Keratinocyte (primary cell): ENCODE data around the gene FBLN1. TPM values are rescaled to one million over a fixed set of nuclear protein-coding genes. Genes with fewer than 3 reads are reported as not detected.

Experiments
- DNase-seq: peaks from one replicate; pipeline ENCODE4 v3.0.0-alpha.2; 2011; ENCODE audit warnings: low read depth, missing footprints, low spot score
- FAIRE-seq: peaks from 2 replicates; lab custom pipeline; 2011; peaks lifted over from hg19 to GRCh38; lab: Jason Lieb, UNC
- H2AFZ ChIP-seq: 2 replicates; pipeline ENCODE4 v1.6.0; 2012; ENCODE audit warnings: low read length, control low read depth, inconsistent platforms; ENCODE audit not compliant: control insufficient read depth
- H3K27ac ChIP-seq: 2 replicates; pipeline ENCODE4 v1.5.1; 2011; ENCODE audit warnings: low read length; ENCODE audit not compliant: control insufficient read depth, insufficient read depth
- H3K27me3 ChIP-seq: 3 replicates; pipeline ENCODE4 v1.6.0; 2011; ENCODE audit warnings: low read length; ENCODE audit not compliant: control insufficient read depth, insufficient read depth; ENCODE audit errors: extremely low read depth
- H3K36me3 ChIP-seq, 2 experiments: 2 replicates in 1 of 2; 3 replicates in 1 of 2; pipeline ENCODE4 v1.5.1; 2011; ENCODE audit warnings: low read length in 2 of 2, mild to moderate bottlenecking in 1 of 2; ENCODE audit not compliant: control insufficient read depth in 2 of 2, insufficient read depth in 2 of 2; ENCODE audit errors: extremely low read depth in 1 of 2
- H3K4me1 ChIP-seq: 3 replicates; pipeline ENCODE4 v1.5.1; 2011; ENCODE audit warnings: low read length; ENCODE audit not compliant: control insufficient read depth, insufficient read depth; ENCODE audit errors: extremely low read depth
- H3K4me2 ChIP-seq: 3 replicates; pipeline ENCODE4 v1.6.0; 2011; ENCODE audit warnings: low read depth, low read length; ENCODE audit not compliant: control insufficient read depth, insufficient read depth; ENCODE audit errors: extremely low read depth
- H3K4me3 ChIP-seq, 3 experiments: fragments of 200-600 bp in 1 of 3; sonication (generic) in 1 of 3; 2 replicates in 2 of 3; 3 replicates in 1 of 3; pipeline ENCODE4 v1.5.1; 2011 to 2016; ENCODE audit warnings: low read length in 3 of 3, mild to moderate bottlenecking in 3 of 3, control low read depth in 2 of 3, inconsistent platforms in 1 of 3, low read depth in 1 of 3, mixed read lengths in 1 of 3, mixed run types in 1 of 3, moderate library complexity in 1 of 3; ENCODE audit not compliant: control insufficient read depth in 2 of 3, insufficient read depth in 2 of 3; ENCODE audit errors: extremely low read depth in 1 of 3
- H3K79me2 ChIP-seq: 2 replicates; pipeline ENCODE4 v1.6.0; 2012; ENCODE audit warnings: low read length; ENCODE audit not compliant: control insufficient read depth, insufficient read depth
- H3K9ac ChIP-seq: 3 replicates; pipeline ENCODE4 v1.6.0; 2011; ENCODE audit warnings: low read length; ENCODE audit not compliant: control insufficient read depth, insufficient read depth; ENCODE audit errors: extremely low read depth
- H3K9me1 ChIP-seq: 3 replicates; pipeline ENCODE4 v1.6.0; 2011; ENCODE audit warnings: low read length; ENCODE audit not compliant: control insufficient read depth, insufficient read depth; ENCODE audit errors: extremely low read depth
- H3K9me3 ChIP-seq: 2 replicates; pipeline ENCODE4 v1.5.1; 2012; ENCODE audit warnings: low read depth, low read length; ENCODE audit not compliant: control insufficient read depth
- H4K20me1 ChIP-seq: 3 replicates; pipeline ENCODE4 v1.6.0; 2011; ENCODE audit warnings: low read length; ENCODE audit not compliant: control insufficient read depth, insufficient read depth; ENCODE audit errors: extremely low read depth
- EZH2 ChIP-seq: IDR thresholded peaks from one replicate; pipeline ENCODE4 v1.6.1; 2012; ENCODE audit warnings: inconsistent platforms, mild to moderate bottlenecking, low read length, moderate library complexity
- dilution Hi-C: fragments of 300-500 bp; cut with MboI; formaldehyde crosslinking; loops from one replicate; pipeline ENCODE4 v1.7.0; 2020; ENCODE audit warnings: low sequenced_read_pairs; ENCODE audit not compliant: extremely low pct_ligation_motif_present
- polyA plus RNA-seq, 5 experiments: library from polyadenylated mRNA; depleted of rRNA in 3 of 5; stranded (reverse) in 3 of 5; stranded (forward) in 1 of 5; unstranded in 1 of 5; fragments of >200 nt; gene quantifications; 1 replicate in 1 of 5; 2 replicates in 3 of 5; 3 replicates in 1 of 5; pipeline versions ENCODE4 v1.2.1 to v1.2.3, GENCODE V29; 2011 to 2012; ENCODE audit warnings: missing spikeins in 2 of 5, low read depth in 1 of 5, low replicate concordance in 1 of 5
- TF ChIP-seq, protein P1 (sequence below), 3 experiments: IDR thresholded peaks in 1 of 3; conservative IDR thresholded peaks in 1 of 3; optimal IDR thresholded peaks in 1 of 3; 2 replicates in 2 of 3; 3 replicates in 1 of 3; pipeline versions ENCODE3 to v1.5.1; 2011; ENCODE audit warnings: low read length in 3 of 3, mild to moderate bottlenecking in 3 of 3, moderate library complexity in 2 of 3, control low read depth in 1 of 3, inconsistent platforms in 1 of 3; ENCODE audit not compliant: insufficient read depth in 2 of 3; ENCODE audit errors: extremely low read depth in 1 of 3

Gene FBLN1
- polyA plus RNA-seq, 1 donor (not counting 4 experiments of a cell fraction or from before 2014, with no cell fraction given) = 13.7 TPM

DNA sequence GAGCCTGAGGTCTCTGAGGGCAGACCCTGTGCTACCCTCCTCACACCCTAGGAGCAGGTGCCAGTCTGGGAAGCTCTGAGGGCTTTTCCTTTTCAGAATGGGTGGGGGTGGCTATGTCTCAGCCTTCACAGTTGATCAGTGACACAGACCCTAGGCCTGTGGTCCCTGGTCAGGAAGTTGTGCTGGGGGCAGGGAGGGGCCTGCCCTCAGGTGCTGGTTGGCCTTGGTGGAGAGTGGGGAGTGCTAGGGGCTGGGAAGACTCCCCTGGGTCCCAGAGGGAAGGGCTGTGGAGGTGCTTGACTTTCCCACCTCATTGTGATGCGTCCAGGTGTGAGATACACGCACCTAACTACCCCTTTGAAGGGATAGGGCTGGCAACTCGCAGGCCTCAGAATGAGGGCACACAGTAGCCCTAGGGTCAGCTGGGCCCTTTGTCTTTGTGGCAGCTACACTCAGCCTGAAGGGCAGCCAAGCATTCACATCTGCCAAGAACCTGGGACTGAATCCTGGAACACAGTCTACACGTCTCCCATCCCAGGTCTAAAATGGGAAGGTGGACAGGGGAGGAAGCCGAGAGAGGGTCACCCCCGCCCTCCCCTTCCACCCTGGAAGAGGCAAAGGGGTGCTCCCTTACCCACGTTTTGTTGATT lies 137.7 kb downstream of the FBLN1 start:
- Histone ChIP-seq H3K27me3 (no peaks in the 10 kb centered on the region), H2AFZ (no peak overlapping the region), H4K20me1 (no peaks in the 10 kb centered on the region), H3K9ac (no peak overlapping the region), H3K9me1 (no peaks in the 10 kb centered on the region), H3K4me1 (peaks cover 34% of the 10 kb centered on the region), H3K4me3 (no peak overlapping the region), H3K27ac (no peak overlapping the region), H3K9me3 (no peaks in the 10 kb centered on the region), H3K4me2 (no peak overlapping the region), H3K79me2 (no peaks in the 10 kb centered on the region), H3K36me3 (no peaks in the 10 kb centered on the region)
- DNase-seq = no peak
- dilution Hi-C loops = no loop called here
- no peak for FAIRE-seq
- TF ChIP-seq, protein P1, sequence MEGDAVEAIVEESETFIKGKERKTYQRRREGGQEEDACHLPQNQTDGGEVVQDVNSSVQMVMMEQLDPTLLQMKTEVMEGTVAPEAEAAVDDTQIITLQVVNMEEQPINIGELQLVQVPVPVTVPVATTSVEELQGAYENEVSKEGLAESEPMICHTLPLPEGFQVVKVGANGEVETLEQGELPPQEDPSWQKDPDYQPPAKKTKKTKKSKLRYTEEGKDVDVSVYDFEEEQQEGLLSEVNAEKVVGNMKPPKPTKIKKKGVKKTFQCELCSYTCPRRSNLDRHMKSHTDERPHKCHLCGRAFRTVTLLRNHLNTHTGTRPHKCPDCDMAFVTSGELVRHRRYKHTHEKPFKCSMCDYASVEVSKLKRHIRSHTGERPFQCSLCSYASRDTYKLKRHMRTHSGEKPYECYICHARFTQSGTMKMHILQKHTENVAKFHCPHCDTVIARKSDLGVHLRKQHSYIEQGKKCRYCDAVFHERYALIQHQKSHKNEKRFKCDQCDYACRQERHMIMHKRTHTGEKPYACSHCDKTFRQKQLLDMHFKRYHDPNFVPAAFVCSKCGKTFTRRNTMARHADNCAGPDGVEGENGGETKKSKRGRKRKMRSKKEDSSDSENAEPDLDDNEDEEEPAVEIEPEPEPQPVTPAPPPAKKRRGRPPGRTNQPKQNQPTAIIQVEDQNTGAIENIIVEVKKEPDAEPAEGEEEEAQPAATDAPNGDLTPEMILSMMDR (optimal IDR thresholded peaks at IDR 0.05 in 1 of 3, IDR thresholded peaks at IDR 0.05 in 1 of 3, conservative IDR thresholded peaks at IDR 0.05 in 1 of 3; ENCODE audit: extremely low read depth in 1 of 3, insufficient read depth in 2 of 3, low read length in 3 of 3) = no peak
- TF ChIP-seq EZH2 = no peak

GRCh38 chr22:45640941-45641621 lies 138.4 kb downstream of the FBLN1 start:
- TF ChIP-seq EZH2 = no peak
- TF ChIP-seq, protein P1 (optimal IDR thresholded peaks at IDR 0.05 in 1 of 3, IDR thresholded peaks at IDR 0.05 in 1 of 3, conservative IDR thresholded peaks at IDR 0.05 in 1 of 3; ENCODE audit: extremely low read depth in 1 of 3, insufficient read depth in 2 of 3, low read length in 3 of 3) = no peak
- H3K36me3 ChIP-seq = no peaks in the 10 kb centered on the region
- H3K9ac ChIP-seq = no peak overlapping the region
- H3K4me3 ChIP-seq = no peak overlapping the region
- no peaks in the 10 kb centered on the region for H3K79me2 ChIP-seq
- no peak for FAIRE-seq
- no peak for DNase-seq
- no peaks in the 10 kb centered on the region for H3K9me3 ChIP-seq
- H2AFZ ChIP-seq = no peak overlapping the region
- no peaks in the 10 kb centered on the region for H4K20me1 ChIP-seq
- no peaks in the 10 kb centered on the region for H3K27me3 ChIP-seq
- peaks cover 35% of the 10 kb centered on the region for H3K4me1 ChIP-seq
- no peak overlapping the region for H3K27ac ChIP-seq
- H3K4me2 ChIP-seq = no peak overlapping the region
- dilution Hi-C loops = no loop called here
- H3K9me1 ChIP-seq = no peaks in the 10 kb centered on the region
